GM12864 (cell line): ENCODE data around the gene HJURP.

Experiments
- DNase-seq: peaks from one replicate; pipeline ENCODE4 v3.0.0-alpha.2; 2011; ENCODE audit warnings: low read depth
- H3K4me3 ChIP-seq: 2 replicates; pipeline ENCODE4 v1.5.1; 2011; ENCODE audit warnings: mild to moderate bottlenecking, low read depth, low read length, control low read depth
- TF ChIP-seq, protein P1 (sequence below): IDR thresholded peaks from 2 replicates; pipeline ENCODE4 v1.5.1; 2011; ENCODE audit warnings: low read depth, mild to moderate bottlenecking, moderate library complexity, low read length, control low read depth, inconsistent platforms; ENCODE audit errors: missing control alignments

The HJURP gene

DNA sequence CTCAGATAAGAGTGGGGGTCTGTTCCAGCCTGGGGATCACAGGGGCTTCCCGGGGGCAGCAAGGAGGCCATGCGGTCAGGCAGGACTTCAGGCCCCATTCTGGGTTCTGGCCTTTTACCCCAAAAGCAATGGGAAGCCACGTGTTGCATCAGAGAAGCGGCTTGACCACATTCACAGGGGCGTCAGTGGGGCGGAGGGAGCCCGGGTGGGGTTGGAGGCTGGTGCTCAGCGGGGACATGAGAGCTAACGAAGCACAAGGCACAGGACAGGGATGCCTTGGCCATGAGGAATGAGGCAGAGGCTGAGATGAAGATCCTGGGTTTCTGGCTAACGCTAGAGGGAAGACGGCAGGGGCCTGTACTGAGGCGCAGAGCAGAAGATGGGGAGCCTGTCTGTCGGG lies 6.1 kb downstream of the HJURP start:
- H3K4me3 ChIP-seq: no peak overlapping the region
- DNase-seq: no peak
- TF ChIP-seq, protein P1, sequence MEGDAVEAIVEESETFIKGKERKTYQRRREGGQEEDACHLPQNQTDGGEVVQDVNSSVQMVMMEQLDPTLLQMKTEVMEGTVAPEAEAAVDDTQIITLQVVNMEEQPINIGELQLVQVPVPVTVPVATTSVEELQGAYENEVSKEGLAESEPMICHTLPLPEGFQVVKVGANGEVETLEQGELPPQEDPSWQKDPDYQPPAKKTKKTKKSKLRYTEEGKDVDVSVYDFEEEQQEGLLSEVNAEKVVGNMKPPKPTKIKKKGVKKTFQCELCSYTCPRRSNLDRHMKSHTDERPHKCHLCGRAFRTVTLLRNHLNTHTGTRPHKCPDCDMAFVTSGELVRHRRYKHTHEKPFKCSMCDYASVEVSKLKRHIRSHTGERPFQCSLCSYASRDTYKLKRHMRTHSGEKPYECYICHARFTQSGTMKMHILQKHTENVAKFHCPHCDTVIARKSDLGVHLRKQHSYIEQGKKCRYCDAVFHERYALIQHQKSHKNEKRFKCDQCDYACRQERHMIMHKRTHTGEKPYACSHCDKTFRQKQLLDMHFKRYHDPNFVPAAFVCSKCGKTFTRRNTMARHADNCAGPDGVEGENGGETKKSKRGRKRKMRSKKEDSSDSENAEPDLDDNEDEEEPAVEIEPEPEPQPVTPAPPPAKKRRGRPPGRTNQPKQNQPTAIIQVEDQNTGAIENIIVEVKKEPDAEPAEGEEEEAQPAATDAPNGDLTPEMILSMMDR: no peak

DNA sequence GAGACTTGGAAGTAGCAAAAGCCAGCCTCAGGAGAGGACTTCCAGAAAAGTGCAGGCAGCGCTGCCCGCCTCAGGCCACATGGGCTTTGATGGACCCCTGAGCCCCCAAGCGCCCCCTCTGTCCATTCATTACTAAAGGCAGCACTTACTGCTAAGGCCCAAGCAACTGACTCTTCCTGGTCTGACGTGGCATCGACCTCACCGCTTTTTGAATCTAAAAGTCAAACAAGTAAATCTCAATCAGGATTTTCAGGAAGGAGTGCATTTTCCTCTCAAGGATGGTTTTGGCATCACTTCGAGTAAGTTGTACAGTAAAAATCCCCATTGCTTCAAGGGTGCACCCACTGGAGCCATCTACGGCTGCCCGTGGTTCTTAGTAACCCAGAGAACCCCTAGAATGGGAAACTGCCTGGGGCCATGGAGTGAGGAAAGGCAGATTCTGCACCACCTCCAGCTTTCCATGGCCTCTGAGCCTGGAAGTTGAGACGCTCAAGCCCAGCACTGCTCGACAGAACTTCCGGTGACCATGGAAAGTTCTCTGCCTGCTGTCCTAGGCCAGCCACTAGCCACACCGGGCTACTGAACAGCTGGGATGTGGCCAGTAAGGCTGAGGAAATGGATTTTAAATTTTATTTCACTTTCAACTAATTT lies 7.0 kb downstream of the HJURP start:
- no peak for DNase-seq
- TF ChIP-seq, protein P1: no peak
- no peak overlapping the region for H3K4me3 ChIP-seq

DNA sequence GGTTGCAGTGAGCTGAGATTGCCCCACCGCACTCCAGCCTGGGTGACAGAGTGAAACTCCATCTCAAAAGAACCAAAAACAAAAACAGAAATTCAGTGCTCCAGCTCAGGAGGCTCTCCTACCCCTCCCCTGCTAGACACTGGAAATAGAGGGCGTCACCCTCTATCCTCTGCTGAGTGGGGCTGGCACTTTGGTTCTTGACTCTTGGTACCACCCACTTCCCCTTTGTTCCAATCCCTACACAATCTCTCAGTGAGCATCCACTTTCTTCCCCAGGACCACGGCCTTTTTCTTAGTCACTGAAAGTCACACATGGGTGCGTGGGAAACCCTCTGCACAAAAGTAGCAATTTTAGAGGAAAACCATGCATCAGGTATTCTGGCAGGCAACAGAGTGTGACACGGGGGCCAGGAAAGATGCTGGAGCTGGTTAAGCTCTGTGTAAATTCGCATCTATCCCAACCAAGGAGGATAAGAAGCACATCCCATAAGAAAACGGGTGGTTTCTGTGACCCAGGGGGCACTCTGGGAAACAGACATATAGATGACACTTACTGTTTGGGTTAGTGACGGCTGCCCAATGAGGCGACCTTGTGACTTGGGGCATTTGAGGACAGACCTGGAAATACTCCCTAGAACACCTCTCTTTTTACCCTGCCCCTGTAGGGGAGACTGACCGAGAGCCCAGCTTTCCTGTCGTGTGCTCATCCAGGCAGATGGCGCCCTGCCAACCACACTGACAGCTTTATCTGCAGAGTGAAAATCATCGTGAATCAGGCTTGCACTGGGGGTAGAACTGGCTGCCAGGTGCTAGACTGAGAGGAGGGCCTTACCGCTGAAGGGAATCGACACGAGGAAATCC lies 7.7 kb downstream of the HJURP start:
- H3K4me3 ChIP-seq: no peak overlapping the region
- DNase-seq: no peak
- TF ChIP-seq, protein P1: no peak

DNA sequence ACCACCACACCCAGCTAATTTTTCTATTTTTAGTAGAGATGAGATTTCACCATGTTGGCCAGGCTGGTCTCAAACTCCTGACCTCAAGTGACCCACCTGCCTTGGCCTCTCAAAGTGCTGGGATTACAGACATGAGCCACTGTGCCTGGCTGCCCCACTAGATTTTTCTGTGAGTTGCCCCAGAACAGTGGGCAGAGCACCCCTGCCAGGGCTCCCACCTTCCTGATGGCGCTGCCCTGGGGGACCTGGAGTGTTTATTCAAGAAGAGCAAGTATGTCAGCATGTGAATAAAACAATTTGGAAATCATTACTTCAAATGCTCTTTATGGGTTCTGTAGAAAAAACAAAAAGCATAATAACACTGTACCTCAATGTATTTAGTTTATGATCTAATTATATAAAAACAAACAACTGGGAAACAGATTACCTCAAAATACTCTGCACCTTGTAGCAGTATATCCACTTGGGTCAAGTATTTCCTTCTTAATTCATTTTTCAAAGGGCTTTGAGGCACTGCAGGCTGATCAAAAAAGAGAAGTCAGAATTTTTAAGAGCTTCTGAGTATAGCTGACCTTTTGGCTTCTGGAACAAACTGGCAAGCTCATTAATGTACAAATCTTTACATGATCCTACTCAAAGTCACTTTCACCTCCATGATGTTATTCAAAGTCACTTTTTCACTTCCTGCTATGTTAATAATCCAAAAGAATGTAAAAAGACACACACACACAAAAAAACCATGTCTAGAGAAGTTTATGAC lies 8.9 kb downstream of the HJURP start:
- TF ChIP-seq, protein P1: no peak
- no peak for DNase-seq
- H3K4me3 ChIP-seq: no peak overlapping the region

DNA sequence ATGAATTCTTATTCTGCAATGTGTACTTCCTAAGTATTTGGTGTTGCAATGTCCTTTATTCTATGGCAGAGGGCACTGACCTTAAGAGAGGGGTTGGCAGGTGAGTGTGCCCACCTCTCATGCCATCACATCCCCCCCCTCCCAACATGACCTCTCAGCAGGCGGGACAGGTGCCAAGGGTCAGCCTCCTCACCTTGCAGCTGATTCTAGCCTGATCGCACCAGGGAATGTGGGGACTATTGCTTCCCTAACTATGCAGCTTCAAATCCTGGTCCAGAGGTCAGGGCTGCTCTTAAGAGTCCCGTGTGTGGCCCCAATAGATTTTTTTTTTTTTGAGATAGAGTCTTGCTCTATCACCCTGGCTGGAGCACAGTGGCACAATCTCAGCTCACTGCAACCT lies 9.5 kb downstream of the HJURP start:
- TF ChIP-seq, protein P1: no peak
- no peak for DNase-seq
- H3K4me3 ChIP-seq: no peak overlapping the region

DNA sequence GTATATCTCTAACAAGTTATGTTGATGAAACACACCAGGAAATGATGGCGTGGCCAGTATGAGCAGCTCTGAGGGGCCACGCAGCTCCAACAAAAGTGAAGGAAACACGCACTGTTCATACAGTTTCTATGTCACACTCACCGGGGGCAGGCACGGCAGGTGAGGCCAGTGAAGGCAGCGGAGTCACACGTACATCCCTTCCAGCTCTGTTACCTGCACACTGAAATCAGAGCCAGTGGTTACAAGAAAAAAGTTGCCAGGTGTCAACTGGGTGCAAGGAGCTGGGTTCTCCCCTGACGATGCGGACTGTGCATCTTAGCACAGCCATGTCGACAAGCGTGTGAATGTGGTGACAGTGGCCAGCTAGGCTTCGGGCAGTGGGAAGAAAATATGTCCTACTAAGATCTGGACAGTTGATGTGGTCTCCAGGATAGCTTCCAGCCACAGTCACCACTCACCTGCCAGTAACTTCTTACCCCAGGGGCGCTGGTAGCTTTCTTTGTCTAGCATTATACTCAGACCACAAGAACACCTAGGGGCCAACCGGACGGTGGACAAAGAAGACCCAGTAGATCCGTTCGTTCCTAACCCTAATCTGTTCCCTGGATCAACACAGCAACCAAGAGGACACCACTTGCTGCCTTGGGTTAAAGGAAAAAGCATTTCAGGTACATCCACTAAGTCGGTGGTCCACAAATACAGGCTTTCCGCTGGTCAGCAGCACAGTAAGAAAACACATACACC lies 10.1 kb downstream of the HJURP start:
- no peak for DNase-seq
- TF ChIP-seq, protein P1: no peak

More for the DNA sequence above, 10.1 kb downstream of the HJURP start:
- no peak overlapping the region for H3K4me3 ChIP-seq
